H9 (cell line): ENCODE measurements around the gene SLMAP. TPM values are rescaled to one million over a fixed set of nuclear protein-coding genes. Genes with fewer than 3 reads are reported as not detected.

Source experiments
- DNase-seq: peaks from one replicate; pipeline ENCODE4 v3.0.0-alpha.2; 2017
- H2AFZ ChIP-seq: one replicate; pipeline ENCODE4 v1.6.1; 2013; ENCODE audit warnings: mild to moderate bottlenecking, low read length, control low read depth, moderate library complexity
- H2AK5ac ChIP-seq: 2 replicates; pipeline ENCODE4 v1.6.1; 2013; ENCODE audit warnings: low read length, control low read depth, mixed read lengths; ENCODE audit not compliant: insufficient read length
- H2BK120ac ChIP-seq: one replicate; pipeline ENCODE4 v1.6.1; 2013; ENCODE audit warnings: low read depth, mild to moderate bottlenecking, low read length, control low read depth, inconsistent platforms; ENCODE audit not compliant: poor library complexity, severe bottlenecking
- H2BK12ac ChIP-seq: 2 replicates; pipeline ENCODE4 v1.6.1; 2013; ENCODE audit warnings: low read length, control low read depth, mixed read lengths, low read depth; ENCODE audit not compliant: insufficient read length
- H2BK15ac ChIP-seq: 2 replicates; pipeline ENCODE4 v1.6.1; 2013; ENCODE audit warnings: low read depth, low read length, control low read depth
- H2BK20ac ChIP-seq: one replicate; pipeline ENCODE4 v1.6.1; 2013; ENCODE audit warnings: low read depth, mild to moderate bottlenecking, low read length, control low read depth, inconsistent platforms; ENCODE audit not compliant: poor library complexity, severe bottlenecking
- H2BK5ac ChIP-seq: 2 replicates; pipeline ENCODE4 v1.6.1; 2013; ENCODE audit warnings: low read length, control low read depth, mixed read lengths; ENCODE audit not compliant: insufficient read length
- H3K14ac ChIP-seq: 2 replicates; pipeline ENCODE4 v1.6.1; 2013; ENCODE audit warnings: low read length, control low read depth; ENCODE audit not compliant: insufficient read depth
- H3K18ac ChIP-seq: 2 replicates; pipeline ENCODE4 v1.6.1; 2013; ENCODE audit warnings: low read depth, mild to moderate bottlenecking, mixed read lengths, low read length, control low read depth; ENCODE audit not compliant: insufficient read length
- H3K23ac ChIP-seq: 2 replicates; pipeline ENCODE4 v1.6.1; 2013; ENCODE audit warnings: low read length, control low read depth, mixed read lengths, low read depth; ENCODE audit not compliant: insufficient read length
- H3K23me2 ChIP-seq: 2 replicates; pipeline ENCODE4 v1.6.1; 2013; ENCODE audit warnings: low read depth, mild to moderate bottlenecking, mixed read lengths, low read length, control low read depth; ENCODE audit not compliant: insufficient read length, poor library complexity, severe bottlenecking
- H3K27ac ChIP-seq: 2 replicates; pipeline ENCODE4 v1.5.1; 2013; ENCODE audit warnings: low read length, control low read depth, mixed read lengths, low read depth; ENCODE audit not compliant: insufficient read length
- H3K27me3 ChIP-seq: 2 replicates; pipeline ENCODE4 v1.6.1; 2013; ENCODE audit warnings: low read length, control low read depth, inconsistent platforms; ENCODE audit not compliant: insufficient read depth
- H3K4ac ChIP-seq: 2 replicates; pipeline ENCODE4 v1.6.1; 2013; ENCODE audit warnings: low read depth, mild to moderate bottlenecking, control low read depth, inconsistent platforms, low read length, moderate library complexity
- H3K4me1 ChIP-seq: 2 replicates; pipeline ENCODE4 v1.6.1; 2013; ENCODE audit warnings: low read length, control low read depth, inconsistent platforms; ENCODE audit not compliant: insufficient read depth
- H3K4me2 ChIP-seq: 2 replicates; pipeline ENCODE4 v1.6.1; 2013; ENCODE audit warnings: low read length, control low read depth, mixed read lengths; ENCODE audit not compliant: insufficient read length, insufficient read depth
- H3K56ac ChIP-seq: 2 replicates; pipeline ENCODE4 v1.6.1; 2013; ENCODE audit warnings: low read depth, mild to moderate bottlenecking, mixed read lengths, low read length, control low read depth; ENCODE audit not compliant: insufficient read length
- H3K79me1 ChIP-seq: 2 replicates; pipeline ENCODE4 v1.6.1; 2013; ENCODE audit warnings: low read depth, mild to moderate bottlenecking, moderate library complexity, low read length, control low read depth, inconsistent platforms; ENCODE audit not compliant: insufficient read depth, poor library complexity, severe bottlenecking
- H3K79me2 ChIP-seq: 2 replicates; pipeline ENCODE4 v1.6.1; 2013; ENCODE audit warnings: low read length, control low read depth, inconsistent platforms; ENCODE audit not compliant: insufficient read depth
- H3K9ac ChIP-seq: 2 replicates; pipeline ENCODE4 v1.6.1; 2013; ENCODE audit warnings: low read length, control low read depth, mixed read lengths; ENCODE audit not compliant: insufficient read length; ENCODE audit errors: extremely low read depth
- H3K9me3 ChIP-seq: one replicate; pipeline ENCODE4 v1.6.1; 2013; ENCODE audit warnings: low read depth, low read length, inconsistent platforms; ENCODE audit not compliant: control insufficient read depth
- H3T11ph ChIP-seq: one replicate; pipeline ENCODE4 v1.6.1; 2013; ENCODE audit warnings: mild to moderate bottlenecking, low read length, control low read depth, inconsistent platforms
- H4K20me1 ChIP-seq: one replicate; pipeline ENCODE4 v1.6.1; 2013; ENCODE audit not compliant: control insufficient read depth, insufficient read length, insufficient read depth
- H4K5ac ChIP-seq: 2 replicates; pipeline ENCODE4 v1.6.1; 2013; ENCODE audit warnings: low read depth, mild to moderate bottlenecking, mixed read lengths, low read length, control low read depth; ENCODE audit not compliant: insufficient read length
- H4K8ac ChIP-seq: replicated peaks from 2 replicates; pipeline ENCODE4 v1.6.1; 2013; ENCODE audit warnings: low read length, control low read depth, mixed read lengths, low read depth; ENCODE audit not compliant: insufficient read length
- H4K91ac ChIP-seq: 2 replicates; pipeline ENCODE4 v1.6.1; 2013; ENCODE audit warnings: low read depth, mild to moderate bottlenecking, moderate library complexity, mixed read lengths, low read length, control low read depth; ENCODE audit not compliant: insufficient read length
- H3K27ac Mint-ChIP-seq, 3 experiments: 2 replicates in 2 of 3; 3 replicates in 1 of 3; pipeline ENCODE4 v1.8.0; 2020 to 2021; ENCODE audit warnings: mixed read lengths in 3 of 3, mild to moderate bottlenecking in 1 of 3, moderate library complexity in 1 of 3
- H3K27me3 Mint-ChIP-seq: 2 replicates; pipeline ENCODE4 v1.8.0; 2021; ENCODE audit warnings: low read depth, mild to moderate bottlenecking, moderate library complexity, mixed read lengths
- H3K36me3 Mint-ChIP-seq, 3 experiments: 2 replicates in 2 of 3; 3 replicates in 1 of 3; pipeline ENCODE4 v1.8.0; 2020 to 2021; ENCODE audit warnings: low read depth in 3 of 3, mixed read lengths in 3 of 3; ENCODE audit not compliant: insufficient read depth in 1 of 3
- H3K4me1 Mint-ChIP-seq, 2 experiments: 2 replicates each; pipeline ENCODE4 v1.8.0; 2020; ENCODE audit warnings: mixed read lengths in 2 of 2
- H3K4me3 Mint-ChIP-seq, 2 experiments: 2 replicates in 1 of 2; 3 replicates in 1 of 2; pipeline ENCODE4 v1.8.0; 2020 to 2021; ENCODE audit warnings: mild to moderate bottlenecking in 2 of 2, mixed read lengths in 2 of 2, moderate library complexity in 1 of 2
- H3K9me3 Mint-ChIP-seq, 2 experiments: 2 replicates in 1 of 2; 3 replicates in 1 of 2; pipeline ENCODE4 v1.8.0; 2020; ENCODE audit warnings: mild to moderate bottlenecking in 2 of 2, mixed read lengths in 2 of 2, moderate library complexity in 1 of 2
- CTCF ChIP-seq: fragments of 200-600 bp; sonication (generic); conservative IDR thresholded peaks from 3 replicates; pipeline ENCODE4 v1.8.0; 2021; ENCODE audit warnings: antibody characterized with exemption, mild to moderate bottlenecking
- WGBS: extraction: QIAGEN DNeasy Blood & Tissue Kit; methylation state at CpG from one replicate; pipeline ENCODE4 v1.1.7; 2013; ENCODE audit warnings: missing lambda C conversion rate, low lambda C conversion rate, mixed read lengths; ENCODE audit not compliant: insufficient read length; ENCODE audit errors: extremely low coverage; 5-methylcytosine and 5-hydroxymethylcytosine counted together
- total RNA-seq: library from RNA; stranded (reverse); gene quantifications from 2 replicates; pipeline ENCODE4 v1.2.1, GENCODE V29; 2021

The SLMAP gene
- total RNA-seq, 1 experiment from 2014 or later = 65.1 TPM

DNA sequence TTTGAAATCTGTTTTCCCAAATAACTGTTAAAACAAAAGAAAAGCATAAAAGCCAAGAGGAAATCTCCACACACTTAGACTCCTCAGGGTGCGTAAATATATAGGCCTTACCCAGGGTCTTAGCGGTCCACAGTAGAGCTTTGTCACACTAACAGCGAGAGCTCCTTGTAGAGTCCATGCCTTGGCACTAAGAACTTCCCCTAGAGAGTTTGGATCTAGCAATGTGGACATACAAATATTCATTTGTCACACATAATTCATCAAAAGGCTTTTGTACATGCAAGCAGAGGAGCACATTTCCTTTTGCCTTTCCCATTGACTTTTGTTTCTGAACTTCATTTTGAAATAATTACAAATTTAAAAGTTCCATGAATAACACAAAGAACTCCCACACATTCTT is 11.0 kb upstream of the SLMAP start:
- H2BK12ac ChIP-seq = no peak overlapping the region
- no peak overlapping the region for H3T11ph ChIP-seq
- no peaks in the 10 kb centered on the region for H3K27me3 ChIP-seq
- H4K20me1 ChIP-seq = no peaks in the 10 kb centered on the region
- no peak overlapping the region for H3K27ac ChIP-seq
- no peak overlapping the region for H2AK5ac ChIP-seq
- no peak overlapping the region for H3K27ac Mint-ChIP-seq
- no peak overlapping the region for H3K4ac ChIP-seq
- H2BK5ac ChIP-seq = no peak overlapping the region
- H3K23me2 ChIP-seq = no peaks in the 10 kb centered on the region
- WGBS = no CpG with 5 or more reads among the region's 3 CpGs
- H2BK15ac ChIP-seq = no peak overlapping the region
- H3K18ac ChIP-seq = no peak overlapping the region
- no peak overlapping the region for H3K4me3 Mint-ChIP-seq
- no peak overlapping the region for H2BK20ac ChIP-seq
- H3K36me3 Mint-ChIP-seq = no peaks in the 10 kb centered on the region
- H3K9me3 ChIP-seq = no peaks in the 10 kb centered on the region
- H4K91ac ChIP-seq = no peak overlapping the region
- no peak for DNase-seq
- H3K79me2 ChIP-seq = no peaks in the 10 kb centered on the region
- no peaks in the 10 kb centered on the region; a peak in 1 of 5 replicates for H3K9me3 Mint-ChIP-seq
- no peak overlapping the region for H2BK120ac ChIP-seq
- no peaks in the 10 kb centered on the region for H3K4me1 Mint-ChIP-seq
- no peak for TF ChIP-seq CTCF
- H4K5ac ChIP-seq = no peak overlapping the region
- H3K4me2 ChIP-seq = no peak overlapping the region
- no peaks in the 10 kb centered on the region for H3K27me3 Mint-ChIP-seq
- H2AFZ ChIP-seq = no peak overlapping the region
- no peak overlapping the region for H3K9ac ChIP-seq
- H3K56ac ChIP-seq = no peak overlapping the region
- no peak overlapping the region for H3K14ac ChIP-seq
- H3K4me1 ChIP-seq = no peaks in the 10 kb centered on the region
- no peaks in the 10 kb centered on the region for H3K79me1 ChIP-seq
- no peak overlapping the region for H3K23ac ChIP-seq
- no peak overlapping the region for H4K8ac ChIP-seq
